ENCODE measurements around the gene DCC.

DCC gene

GRCh38 chr18:53543711-53544110, 1203.7 kb downstream of the DCC start:
- no peak overlapping the region for H3K4me3 ChIP-seq (ENCODE audit: low read length)
- DNase-seq (ENCODE audit: low read depth): no peak
- TF ChIP-seq CTCF (conservative IDR thresholded peaks at IDR 0.05; ENCODE audit: low read length): no peak

- H3K4me3 ChIP-seq (ENCODE audit: low read length): no peak overlapping the region
- DNase-seq (ENCODE audit: low read depth): no peak
- no peak for TF ChIP-seq CTCF (conservative IDR thresholded peaks at IDR 0.05; ENCODE audit: low read length)
Observed at GRCh38 chr18:53544917-53545316, 1204.9 kb downstream of the DCC start.

GRCh38 chr18:53551868-53552426, 1212.0 kb downstream of the DCC start:
- no peak overlapping the region for H3K4me3 ChIP-seq (ENCODE audit: low read length)
- TF ChIP-seq CTCF (conservative IDR thresholded peaks at IDR 0.05; ENCODE audit: low read length): no peak
- no peak for DNase-seq (ENCODE audit: low read depth)

- no peak overlapping the region for H3K4me3 ChIP-seq (ENCODE audit: low read length)
- DNase-seq (ENCODE audit: low read depth): no peak
- TF ChIP-seq CTCF (conservative IDR thresholded peaks at IDR 0.05; ENCODE audit: low read length): no peak
Observed at GRCh38 chr18:53553030-53553429, 1213.0 kb downstream of the DCC start.

GRCh38 chr18:53556450-53556849, 1216.5 kb downstream of the DCC start:
- no peak overlapping the region for H3K4me3 ChIP-seq (ENCODE audit: low read length)
- TF ChIP-seq CTCF (conservative IDR thresholded peaks at IDR 0.05; ENCODE audit: low read length): no peak
- no peak for DNase-seq (ENCODE audit: low read depth)

GRCh38 chr18:53560546-53560945, 1220.5 kb downstream of the DCC start:
- no peak for TF ChIP-seq CTCF (conservative IDR thresholded peaks at IDR 0.05; ENCODE audit: low read length)

GRCh38 chr18:53566626-53567025, 1226.6 kb downstream of the DCC start:
- no peak for DNase-seq (ENCODE audit: low read depth)
- no peak overlapping the region for H3K4me3 ChIP-seq (ENCODE audit: low read length)
- no peak for TF ChIP-seq CTCF (conservative IDR thresholded peaks at IDR 0.05; ENCODE audit: low read length)

More at GRCh38 chr18:53560546-53560945, 1220.5 kb downstream of the DCC start:
- DNase-seq (ENCODE audit: low read depth): no peak
- no peak overlapping the region for H3K4me3 ChIP-seq (ENCODE audit: low read length)

Data from AG10803 (cell line).